Lower leg skin (tissue), 4 donors: ENCODE results near the gene TAP1. TPM values are rescaled to one million over a fixed set of nuclear protein-coding genes. Genes with fewer than 3 reads are reported as not detected.
"Not testable (repeated sequence)": the region's sequence is repeated elsewhere in the genome, so short reads cannot be mapped to it uniquely, and the experiment has no call there.

Source experiments
- DNase-seq, 2 donors: peaks; one replicate each; pipeline ENCODE4 v3.0.0-alpha.2; 2019; ENCODE audit warnings: low spot score in 2 of 2
- H3K4me3 ChIP-seq: fragments of 200-600 bp; sonication (generic); 2 replicates; pipeline ENCODE4 v1.5.1; 2017; ENCODE audit warnings: mild to moderate bottlenecking, low read depth; ENCODE audit not compliant: poor library complexity, severe bottlenecking
- POLR2A ChIP-seq, 2 donors: fragments of 450-650 bp; IDR thresholded peaks; one replicate each; pipeline ENCODE4 v1.6.1; 2016 to 2017; ENCODE audit warnings: antibody characterized with exemption in 2 of 2, mild to moderate bottlenecking in 1 of 2, moderate library complexity in 1 of 2
- WGBS, 2 donors: methylation state at CpG; one replicate each; pipeline ENCODE4 v1.1.5; 2018; 5-methylcytosine and 5-hydroxymethylcytosine counted together
- intact Hi-C: fragments of 100-400 bp; cut with DNase I; formaldehyde crosslinking; loops from one replicate; pipeline ENCODE4 v1.15.0; 2023; ENCODE audit warnings: low total_unique reads
- total RNA-seq, 4 donors: library from RNA; depleted of rRNA; stranded (reverse); fragments of >200 nt; gene quantifications; one replicate each; pipeline ENCODE4 v1.1.0, GENCODE V29; 2016
- TF ChIP-seq, protein P1 (sequence below), 3 donors: fragments of 450-650 bp; IDR thresholded peaks; one replicate each; pipeline ENCODE4 v1.5.1; 2016; ENCODE audit warnings: antibody characterized with exemption in 3 of 3, mild to moderate bottlenecking in 3 of 3, moderate library complexity in 2 of 3

TAP1 gene
- total RNA-seq, 4 donors from 2014 or later, result 90.7 to 113 (median 105) TPM

DNA sequence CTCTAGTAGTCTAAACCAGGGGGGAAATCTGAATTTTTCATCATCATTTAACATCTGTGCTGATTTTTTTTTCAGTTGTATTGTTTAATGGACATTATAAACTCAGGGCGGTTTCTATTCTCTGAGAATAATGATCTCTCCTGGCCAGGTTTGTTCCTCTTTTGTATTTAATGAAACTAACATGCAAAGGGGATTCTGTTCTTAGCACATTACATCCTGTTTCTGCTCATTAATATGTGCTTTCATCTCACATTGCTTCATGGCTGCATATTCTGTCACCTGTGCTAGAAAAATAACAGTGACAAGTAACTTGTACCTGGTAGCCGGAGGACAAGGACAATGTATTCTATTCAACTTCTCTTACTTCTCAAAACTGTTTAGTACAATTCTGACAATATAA is 37.5 kb downstream of the TAP1 start:
- WGBS, 2 donors, result 80 to 95% methylated on average over 2 of the region's 2 CpGs
- intact Hi-C loops, result no loop called here
- TF ChIP-seq POLR2A (IDR thresholded peaks at IDR 0.05), result no peak
- TF ChIP-seq, protein P1, sequence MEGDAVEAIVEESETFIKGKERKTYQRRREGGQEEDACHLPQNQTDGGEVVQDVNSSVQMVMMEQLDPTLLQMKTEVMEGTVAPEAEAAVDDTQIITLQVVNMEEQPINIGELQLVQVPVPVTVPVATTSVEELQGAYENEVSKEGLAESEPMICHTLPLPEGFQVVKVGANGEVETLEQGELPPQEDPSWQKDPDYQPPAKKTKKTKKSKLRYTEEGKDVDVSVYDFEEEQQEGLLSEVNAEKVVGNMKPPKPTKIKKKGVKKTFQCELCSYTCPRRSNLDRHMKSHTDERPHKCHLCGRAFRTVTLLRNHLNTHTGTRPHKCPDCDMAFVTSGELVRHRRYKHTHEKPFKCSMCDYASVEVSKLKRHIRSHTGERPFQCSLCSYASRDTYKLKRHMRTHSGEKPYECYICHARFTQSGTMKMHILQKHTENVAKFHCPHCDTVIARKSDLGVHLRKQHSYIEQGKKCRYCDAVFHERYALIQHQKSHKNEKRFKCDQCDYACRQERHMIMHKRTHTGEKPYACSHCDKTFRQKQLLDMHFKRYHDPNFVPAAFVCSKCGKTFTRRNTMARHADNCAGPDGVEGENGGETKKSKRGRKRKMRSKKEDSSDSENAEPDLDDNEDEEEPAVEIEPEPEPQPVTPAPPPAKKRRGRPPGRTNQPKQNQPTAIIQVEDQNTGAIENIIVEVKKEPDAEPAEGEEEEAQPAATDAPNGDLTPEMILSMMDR (IDR thresholded peaks at IDR 0.05), result no peak
- no peak overlapping the region for H3K4me3 ChIP-seq
- no peak for DNase-seq

DNA sequence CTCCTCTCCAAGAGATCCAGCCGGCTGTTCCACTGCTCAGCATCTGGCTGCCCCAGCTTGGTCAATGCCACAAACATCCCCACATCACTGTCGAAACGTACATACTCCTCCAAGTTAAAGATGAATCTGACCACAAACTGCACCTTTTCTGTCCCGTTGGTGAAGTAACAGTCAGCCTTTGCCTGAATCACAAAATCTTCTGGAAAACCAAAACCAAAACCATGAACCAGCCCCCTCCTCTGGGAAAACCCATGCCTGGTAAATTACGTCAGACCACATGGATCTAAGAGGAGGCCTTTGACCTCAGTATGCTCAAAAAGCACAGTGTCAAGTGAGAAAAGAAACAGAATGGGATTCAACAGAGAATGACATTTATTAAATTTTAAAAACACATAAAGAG is 38.4 kb downstream of the TAP1 start:
- intact Hi-C loops, result no loop called here
- no peak for DNase-seq
- H3K4me3 ChIP-seq, result no peak overlapping the region
- no peak for TF ChIP-seq POLR2A (IDR thresholded peaks at IDR 0.05)
- TF ChIP-seq, protein P1 (IDR thresholded peaks at IDR 0.05), result no peak
- WGBS, 2 donors, result 80 to 88% methylated on average over 5 of the region's 5 CpGs

DNA sequence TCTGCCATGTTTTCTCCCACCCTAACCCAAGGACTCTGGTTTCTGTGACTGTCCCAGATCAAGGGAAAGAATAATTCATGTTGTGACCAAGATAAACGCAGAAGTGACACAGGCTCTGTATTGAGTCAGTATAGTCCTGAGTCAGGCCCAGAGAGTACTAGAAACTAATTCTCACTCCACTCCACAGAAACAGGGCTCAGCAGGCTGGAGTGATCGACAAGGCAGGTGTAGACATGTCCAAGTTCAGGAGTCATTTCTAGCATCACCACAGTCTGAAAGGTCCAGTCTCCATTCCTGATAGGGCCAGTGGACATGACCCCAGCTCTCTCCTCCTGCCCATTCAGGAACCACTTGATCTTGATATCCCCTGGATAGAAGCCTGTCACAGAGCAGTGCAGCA is 39.4 kb downstream of the TAP1 start:
- no peak for DNase-seq
- 82 to 84% methylated on average over 2 of the region's 2 CpGs for WGBS, 2 donors
- intact Hi-C loops, result no loop called here
- no peak overlapping the region for H3K4me3 ChIP-seq
- TF ChIP-seq, protein P1 (IDR thresholded peaks at IDR 0.05), result no peak

DNA sequence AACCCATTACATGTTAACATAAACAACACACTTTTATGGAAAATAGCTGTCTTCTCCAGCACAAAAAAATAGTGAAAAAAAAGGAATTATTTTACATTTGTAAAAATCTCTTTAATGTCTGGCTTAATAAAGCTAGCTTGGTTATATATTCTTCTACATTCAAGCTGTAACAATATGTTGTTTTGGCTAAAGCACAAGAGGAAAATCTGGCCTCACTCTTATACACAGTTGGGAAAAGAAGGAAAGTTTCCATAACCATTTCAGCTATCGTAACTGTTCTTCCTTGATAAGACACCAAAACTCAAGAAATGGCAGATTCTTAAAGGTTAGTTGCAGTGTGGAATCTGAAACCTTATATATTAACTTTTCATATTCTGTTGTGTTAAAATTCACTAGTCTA is 44.3 kb downstream of the TAP1 start:
- intact Hi-C loops, result no loop called here
- WGBS, 2 donors, result 0 to 49% methylated on average over 1 of the region's 1 CpG
- no peak overlapping the region for H3K4me3 ChIP-seq
- DNase-seq, result no peak
- TF ChIP-seq POLR2A (IDR thresholded peaks at IDR 0.05), result no peak
- TF ChIP-seq, protein P1 (IDR thresholded peaks at IDR 0.05), result no peak

DNA sequence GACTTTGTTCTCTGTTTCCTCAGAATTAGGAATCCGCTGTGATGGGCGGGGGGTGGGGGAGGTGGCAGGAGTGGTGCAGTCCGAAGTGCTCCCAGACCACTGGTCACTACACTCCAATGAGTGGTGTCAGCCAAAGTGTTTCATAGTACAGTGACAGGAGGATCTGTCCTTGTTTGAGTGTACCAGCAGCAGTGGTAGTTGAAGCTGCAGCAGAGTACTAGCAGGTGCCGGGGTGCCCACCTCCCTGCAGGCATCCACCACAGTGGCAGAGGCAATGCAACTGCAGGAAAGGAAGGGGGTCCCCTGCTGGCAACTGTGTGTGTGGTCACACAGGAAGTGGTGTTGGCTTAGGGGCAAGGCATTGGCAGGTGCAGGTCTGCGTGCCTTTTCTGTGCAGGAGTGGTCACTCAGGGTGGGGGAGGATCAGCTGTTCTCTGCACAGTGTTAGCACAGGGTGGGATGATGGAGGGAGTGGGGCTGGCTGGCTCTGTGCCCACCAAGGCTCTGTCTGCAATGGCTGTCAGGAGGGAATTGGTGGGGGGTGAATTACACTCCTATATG is 46.4 kb downstream of the TAP1 start:
- TF ChIP-seq, protein P1 (IDR thresholded peaks at IDR 0.05), result no peak
- no peak for TF ChIP-seq POLR2A (IDR thresholded peaks at IDR 0.05)
- 82 to 83% methylated on average over 5 of the region's 5 CpGs for WGBS, 2 donors
- H3K4me3 ChIP-seq, result no peak overlapping the region
- no peak for DNase-seq
- intact Hi-C loops, result no loop called here

DNA sequence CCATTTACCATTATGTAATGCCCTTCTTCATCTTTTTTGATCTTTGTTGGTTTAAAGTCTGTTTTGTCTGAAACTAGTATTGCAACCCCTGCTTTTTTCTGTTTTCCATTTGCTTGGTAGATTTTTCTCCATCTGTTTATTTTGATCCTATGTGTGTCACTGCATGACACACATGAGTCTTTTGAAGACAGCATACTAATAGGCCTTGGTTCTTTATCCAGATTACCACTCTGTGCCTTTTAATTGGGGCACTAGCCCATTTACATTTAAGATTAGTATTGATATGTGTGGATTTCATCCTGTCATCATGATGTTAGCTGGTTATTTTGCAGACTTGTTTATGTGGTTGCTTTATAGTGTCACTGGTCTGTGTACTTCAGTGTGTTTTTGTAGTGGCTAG is 48.1 kb downstream of the TAP1 start:
- DNase-seq, intact Hi-C loops, H3K4me3 ChIP-seq: not testable (repeated sequence)
